NK-92 (cell line): Measurements from ENCODE around the gene KRT86.

Source experiments
- DNase-seq: peaks from one replicate; lab custom pipeline; 2025; ENCODE audit not compliant: unreplicated experiment; lab: John Stamatoyannopoulos, UW

The KRT86 gene

GRCh38 chr12:52274521-52275120 is at the start of gene KRT86:
KRT86 (plus strand) TSS chr12:52274645; CDS start chr12:52301917, 27,272 bp downstream.
- no peak for DNase-seq

- no peak for DNase-seq
These were observed 48.7 kb upstream of the KRT86 start for GRCh38 chr12:52225752-52226151.

- DNase-seq, result no peak
These were observed 48.0 kb upstream of the KRT86 start for GRCh38 chr12:52226446-52226845.

GRCh38 chr12:52227606-52228166 is 46.8 kb upstream of the KRT86 start:
- DNase-seq, result no peak

- DNase-seq, result no peak
These were observed 46.1 kb upstream of the KRT86 start for GRCh38 chr12:52228366-52228765.

GRCh38 chr12:52228931-52229330 is 45.5 kb upstream of the KRT86 start:
- DNase-seq, result no peak

GRCh38 chr12:52229836-52230343 is 44.6 kb upstream of the KRT86 start:
- DNase-seq, result no peak

- no peak for DNase-seq
These were observed 43.8 kb upstream of the KRT86 start for GRCh38 chr12:52230364-52231281.

- DNase-seq, result no peak
These were observed 42.9 kb upstream of the KRT86 start for GRCh38 chr12:52231305-52232202.

- no peak for DNase-seq
These were observed 42.2 kb upstream of the KRT86 start for GRCh38 chr12:52232203-52232673.

GRCh38 chr12:52232674-52233461 is 41.6 kb upstream of the KRT86 start, which contains the start of gene KRT7:
KRT7 (plus strand) TSS chr12:52233243; CDS start chr12:52233297, 54 bp downstream.
- DNase-seq, result no peak

- DNase-seq, result no peak
These were observed 40.8 kb upstream of the KRT86 start for GRCh38 chr12:52233462-52234207.

GRCh38 chr12:52234223-52234810 is 40.1 kb upstream of the KRT86 start:
- no peak for DNase-seq

- DNase-seq, result no peak
These were observed 39.3 kb upstream of the KRT86 start for GRCh38 chr12:52235001-52235764.

GRCh38 chr12:52235822-52236361 is 38.6 kb upstream of the KRT86 start:
- DNase-seq, result no peak

GRCh38 chr12:52236386-52237050 is 37.9 kb upstream of the KRT86 start:
- DNase-seq, result no peak

- no peak for DNase-seq
These were observed 36.1 kb upstream of the KRT86 start for GRCh38 chr12:52238207-52238840.
